GM12878 (cell line): ENCODE results near the gene RGS12. TPM values are rescaled to one million over a fixed set of nuclear protein-coding genes. Genes with fewer than 3 reads are reported as not detected.

Experiments
- ATAC-seq: fragments of 200-7000 bp; cut with Tn5 transposase; 3 replicates; pipeline ENCODE4 v1.9.1; 2020; ENCODE audit warnings: mild to moderate bottlenecking, moderate library complexity
- BruUV-seq: library from RNA; stranded (reverse); fragments of 400-500 nt; replicated peaks from 2 replicates; lab custom pipeline; 2021; lab: Mats Ljungman, UMichigan
- CTCF ChIA-PET: fragments of 300-600 bp; sonication (Branson Sonifier 250); formaldehyde crosslinking; extraction: SDS; loops from one replicate; lab custom pipeline; 2021; ENCODE audit warnings: inconsistent platforms; lab: Yijun Ruan, JAX
- POLR2A ChIA-PET: fragments of 350-600 bp; formaldehyde crosslinking; extraction: SDS; loops from one replicate; lab custom pipeline; 2021; ENCODE audit warnings: inconsistent platforms; lab: Charles Lee
- RAD21 ChIA-PET: fragments of 300-600 bp; sonication (Branson Sonifier 250); formaldehyde crosslinking; loops from one replicate; lab custom pipeline; 2023; ENCODE audit warnings: antibody characterized with exemption; ENCODE audit not compliant: unreplicated experiment; lab: Charles Lee
- SMC1A ChIA-PET: fragments of 300-600 bp; sonication (Branson Sonifier 250); formaldehyde crosslinking; loops from one replicate; lab custom pipeline; 2023; ENCODE audit not compliant: unreplicated experiment, uncharacterized antibody; lab: Charles Lee
- DNase-seq: peaks from one replicate; pipeline ENCODE4 v3.0.0-alpha.2; 2011; ENCODE audit warnings: low read depth, low spot score
- FAIRE-seq: peaks from 3 replicates; lab custom pipeline; 2011; peaks lifted over from hg19 to GRCh38; lab: Jason Lieb, UNC
- H2AFZ ChIP-seq: 2 replicates; pipeline ENCODE4 v1.6.0; 2011; ENCODE audit warnings: low read depth, low read length, control low read depth; ENCODE audit not compliant: control insufficient read depth
- H3K27ac ChIP-seq: 2 replicates; pipeline ENCODE4 v1.5.1; 2011; ENCODE audit warnings: control low read depth; ENCODE audit not compliant: control insufficient read depth, insufficient read depth
- H3K27me3 ChIP-seq, 2 experiments: replicated peaks in 1 of 2; 2 replicates each; pipeline versions ENCODE4 v1.6.0 to v1.6.1; 2011; ENCODE audit warnings: low read length in 1 of 2; ENCODE audit not compliant: control insufficient read depth in 2 of 2, insufficient read depth in 2 of 2
- H3K36me3 ChIP-seq, 2 experiments: 2 replicates each; pipeline ENCODE4 v1.5.1; 2011; ENCODE audit warnings: low read length in 1 of 2; ENCODE audit not compliant: control insufficient read depth in 2 of 2, insufficient read depth in 2 of 2
- H3K4me1 ChIP-seq: 2 replicates; pipeline ENCODE4 v1.6.1; 2011; ENCODE audit warnings: mild to moderate bottlenecking, low read length, moderate library complexity, mixed read lengths; ENCODE audit not compliant: control insufficient read depth, insufficient read depth
- H3K4me2 ChIP-seq: 2 replicates; pipeline ENCODE4 v1.6.0; 2011; ENCODE audit warnings: control low read depth; ENCODE audit not compliant: control insufficient read depth, insufficient read depth
- H3K4me3 ChIP-seq: fragments of 200-600 bp; sonication (generic); 2 replicates; pipeline ENCODE4 v1.5.1; 2016
- H3K79me2 ChIP-seq: 2 replicates; pipeline ENCODE4 v1.6.0; 2011; ENCODE audit warnings: low read length; ENCODE audit not compliant: control insufficient read depth, insufficient read depth
- H3K9ac ChIP-seq: 2 replicates; pipeline ENCODE4 v1.8.0; 2011; ENCODE audit warnings: low read length, control low read depth, mixed read lengths; ENCODE audit not compliant: control insufficient read depth, insufficient read depth
- H3K9me3 ChIP-seq: replicated peaks from 3 replicates; pipeline ENCODE4 v1.5.1; 2011; ENCODE audit warnings: mild to moderate bottlenecking, low read length; ENCODE audit not compliant: control insufficient read depth, insufficient read depth
- H4K20me1 ChIP-seq: 2 replicates; pipeline ENCODE4 v1.6.0; 2011; ENCODE audit not compliant: control insufficient read depth, insufficient read depth
- GATAD2B ChIP-seq: fragments of 450-650 bp; conservative IDR thresholded peaks from 2 replicates; pipeline ENCODE4 v1.6.1; 2017; ENCODE audit warnings: low read depth, mild to moderate bottlenecking, moderate library complexity
- JUND ChIP-seq: IDR thresholded peaks from 2 replicates; pipeline ENCODE4 v1.6.1; 2012; ENCODE audit warnings: low read depth, mild to moderate bottlenecking, low read length, improper control_type of control experiment, moderate library complexity
- MEF2B ChIP-seq: fragments of 450-650 bp; IDR thresholded peaks from 2 replicates; pipeline ENCODE4 v1.6.1; 2018; ENCODE audit warnings: mild to moderate bottlenecking, moderate library complexity; ENCODE audit not compliant: partially characterized antibody, poor library complexity, severe bottlenecking
- NFYA ChIP-seq: IDR thresholded peaks from 2 replicates; pipeline ENCODE4 v1.6.1; 2011; ENCODE audit warnings: low read depth, mild to moderate bottlenecking, low read length, improper control_type of control experiment, borderline replicate concordance
- NFYB ChIP-seq: IDR thresholded peaks from 2 replicates; pipeline ENCODE4 v1.6.1; 2011; ENCODE audit warnings: low read depth, mild to moderate bottlenecking, low read length, improper control_type of control experiment, moderate library complexity; ENCODE audit not compliant: insufficient read depth
- NR2C1 ChIP-seq: fragments of 450-650 bp; IDR thresholded peaks from 2 replicates; pipeline ENCODE4 v1.6.1; 2017; ENCODE audit warnings: antibody characterized with exemption, mild to moderate bottlenecking, moderate library complexity
- SPI1 ChIP-seq: IDR thresholded peaks from 2 replicates; pipeline ENCODE4 v1.6.1; 2011; ENCODE audit warnings: low read depth, mild to moderate bottlenecking, low read length, moderate library complexity, borderline replicate concordance; ENCODE audit not compliant: insufficient read depth
- TCF12 ChIP-seq: IDR thresholded peaks from 2 replicates; pipeline ENCODE4 v1.6.1; 2011; ENCODE audit warnings: low read depth, mild to moderate bottlenecking, low read length
- TCF7 ChIP-seq: IDR thresholded peaks from 2 replicates; pipeline ENCODE4 v1.6.1; 2014; ENCODE audit warnings: antibody characterized with exemption, borderline replicate concordance
- WGBS: methylation state at CpG from one replicate; pipeline ENCODE4 v1.1.6; 2016; ENCODE audit warnings: low lambda C conversion rate; ENCODE audit not compliant: insufficient replicate concordance, insufficient coverage; ENCODE audit errors: missing lambda C conversion rate; 5-methylcytosine and 5-hydroxymethylcytosine counted together
- in situ Hi-C: fragments of 300-500 bp; cut with MboI; formaldehyde crosslinking; loops from 9 replicates; pipeline ENCODE4 v1.14.3; 2018; ENCODE audit warnings: mixed read lengths
- intact Hi-C: fragments of 100-400 bp; cut with micrococcal nuclease; formaldehyde crosslinking; loops from one replicate; pipeline ENCODE4 v1.14.2; 2022; ENCODE audit not compliant: unreplicated experiment
- polyA plus RNA-seq, 11 experiments: library from polyadenylated mRNA; depleted of rRNA in 4 of 11; unstranded in 6 of 11; stranded (reverse) in 5 of 11; fragments of >200 nt; fragmentation: Nextera tagmentation in 4 of 11; fragmentation: Illumina TruSeq in 1 of 11; extraction: Ambion mirVana in 4 of 11; extraction: Trizol in 1 of 11; gene quantifications; 1 replicate in 1 of 11; 2 replicates in 10 of 11; pipeline versions ENCODE4 v1.2.1 to v1.2.3, GENCODE V29; 2011 to 2016; ENCODE audit warnings: inconsistent platforms in 2 of 11, missing spikeins in 2 of 11, low read depth in 1 of 11
- total RNA-seq, 4 experiments: library from RNA; depleted of rRNA in 3 of 4; stranded (reverse); fragments of >200 nt in 3 of 4; fragmentation: Illumina TruSeq in 1 of 4; extraction: Trizol in 1 of 4; gene quantifications; 2 replicates each; pipeline versions ENCODE4 v1.2.1 to v1.2.3, GENCODE V29; 2013 to 2021
- TF ChIP-seq, protein P1 (sequence below): fragments of 450-650 bp; formaldehyde crosslinking; IDR thresholded peaks from 2 replicates; pipeline ENCODE4 v1.5.0; 2022; ENCODE audit warnings: mild to moderate bottlenecking, missing genetic modification characterization
- TF ChIP-seq, protein P2 (sequence below): fragments of 450-650 bp; IDR thresholded peaks from 2 replicates; pipeline ENCODE4 v1.6.1; 2016; ENCODE audit warnings: mild to moderate bottlenecking
- TF ChIP-seq, protein P3 (sequence below): IDR thresholded peaks from 2 replicates; pipeline ENCODE4 v1.6.1; 2012; ENCODE audit warnings: improper control_type of control experiment, low read depth, low read length; ENCODE audit not compliant: insufficient replicate concordance
- TF ChIP-seq, protein P4 (sequence below): fragments of 450-650 bp; IDR thresholded peaks from 2 replicates; pipeline ENCODE4 v1.6.1; 2017; ENCODE audit warnings: low read depth, mild to moderate bottlenecking, moderate library complexity

The RGS12 gene
- total and polyA plus RNA-seq, 10 of the 15 experiments (the other 5 are each of a cell fraction or from before 2014, with no cell fraction given), result 0.02 to 2.2 (median 0.73) TPM

DNA sequence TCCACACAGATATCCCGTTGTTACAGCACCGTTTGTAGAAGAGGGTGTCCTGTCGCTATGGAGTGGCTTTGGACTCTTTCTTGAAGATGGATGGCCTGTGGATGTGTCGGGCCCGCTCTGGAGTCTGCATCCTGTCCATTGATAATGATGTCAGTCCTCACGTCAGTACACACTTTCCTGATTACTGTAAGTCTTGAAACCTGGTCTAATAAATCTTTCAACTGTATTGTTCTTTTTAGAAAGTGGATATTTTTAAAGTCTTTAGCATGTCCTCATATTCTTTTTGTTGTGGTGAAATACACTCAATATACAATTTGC is 29.0 kb upstream of the RGS12 start:
- Histone ChIP-seq H3K27me3 (no peaks in the 10 kb centered on the region; a peak in 1 of 4 replicates), H3K4me1 (no peaks in the 10 kb centered on the region), H3K4me3 (no peak overlapping the region), H2AFZ (no peak overlapping the region), H3K27ac (no peak overlapping the region), H3K79me2 (no peaks in the 10 kb centered on the region), H3K36me3 (no peaks in the 10 kb centered on the region), H3K9ac (no peak overlapping the region), H3K9me3 (no peaks in the 10 kb centered on the region), H3K4me2 (no peak overlapping the region), H4K20me1 (no peaks in the 10 kb centered on the region)
- DNase-seq, result no peak
- no peak for FAIRE-seq
- ChIA-PET CTCF (no interaction called here), RAD21 (no interaction called here), SMC1A (no interaction called here), POLR2A (no interaction called here)
- ATAC-seq, result no peak
- intact Hi-C loops, result no loop called here
- in situ Hi-C loops, result no loop called here
- BruUV-seq, result no TSS peak
- WGBS, result 50% methylated on average over 6 of the region's 6 CpGs
- TF ChIP-seq TCF7 (no peak), NFYA (no peak), NFYB (no peak), GATAD2B (no peak), JUND (no peak), NR2C1 (no peak), SPI1 (no peak), TCF12 (no peak), MEF2B (no peak)
- TF ChIP-seq, protein P1, sequence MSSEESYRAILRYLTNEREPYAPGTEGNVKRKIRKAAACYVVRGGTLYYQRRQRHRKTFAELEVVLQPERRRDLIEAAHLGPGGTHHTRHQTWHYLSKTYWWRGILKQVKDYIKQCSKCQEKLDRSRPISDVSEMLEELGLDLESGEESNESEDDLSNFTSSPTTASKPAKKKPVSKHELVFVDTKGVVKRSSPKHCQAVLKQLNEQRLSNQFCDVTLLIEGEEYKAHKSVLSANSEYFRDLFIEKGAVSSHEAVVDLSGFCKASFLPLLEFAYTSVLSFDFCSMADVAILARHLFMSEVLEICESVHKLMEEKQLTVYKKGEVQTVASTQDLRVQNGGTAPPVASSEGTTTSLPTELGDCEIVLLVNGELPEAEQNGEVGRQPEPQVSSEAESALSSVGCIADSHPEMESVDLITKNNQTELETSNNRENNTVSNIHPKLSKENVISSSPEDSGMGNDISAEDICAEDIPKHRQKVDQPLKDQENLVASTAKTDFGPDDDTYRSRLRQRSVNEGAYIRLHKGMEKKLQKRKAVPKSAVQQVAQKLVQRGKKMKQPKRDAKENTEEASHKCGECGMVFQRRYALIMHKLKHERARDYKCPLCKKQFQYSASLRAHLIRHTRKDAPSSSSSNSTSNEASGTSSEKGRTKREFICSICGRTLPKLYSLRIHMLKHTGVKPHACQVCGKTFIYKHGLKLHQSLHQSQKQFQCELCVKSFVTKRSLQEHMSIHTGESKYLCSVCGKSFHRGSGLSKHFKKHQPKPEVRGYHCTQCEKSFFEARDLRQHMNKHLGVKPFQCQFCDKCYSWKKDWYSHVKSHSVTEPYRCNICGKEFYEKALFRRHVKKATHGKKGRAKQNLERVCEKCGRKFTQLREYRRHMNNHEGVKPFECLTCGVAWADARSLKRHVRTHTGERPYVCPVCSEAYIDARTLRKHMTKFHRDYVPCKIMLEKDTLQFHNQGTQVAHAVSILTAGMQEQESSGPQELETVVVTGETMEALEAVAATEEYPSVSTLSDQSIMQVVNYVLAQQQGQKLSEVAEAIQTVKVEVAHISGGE (CRISPR knock-in tag), result no peak
- TF ChIP-seq, protein P2, sequence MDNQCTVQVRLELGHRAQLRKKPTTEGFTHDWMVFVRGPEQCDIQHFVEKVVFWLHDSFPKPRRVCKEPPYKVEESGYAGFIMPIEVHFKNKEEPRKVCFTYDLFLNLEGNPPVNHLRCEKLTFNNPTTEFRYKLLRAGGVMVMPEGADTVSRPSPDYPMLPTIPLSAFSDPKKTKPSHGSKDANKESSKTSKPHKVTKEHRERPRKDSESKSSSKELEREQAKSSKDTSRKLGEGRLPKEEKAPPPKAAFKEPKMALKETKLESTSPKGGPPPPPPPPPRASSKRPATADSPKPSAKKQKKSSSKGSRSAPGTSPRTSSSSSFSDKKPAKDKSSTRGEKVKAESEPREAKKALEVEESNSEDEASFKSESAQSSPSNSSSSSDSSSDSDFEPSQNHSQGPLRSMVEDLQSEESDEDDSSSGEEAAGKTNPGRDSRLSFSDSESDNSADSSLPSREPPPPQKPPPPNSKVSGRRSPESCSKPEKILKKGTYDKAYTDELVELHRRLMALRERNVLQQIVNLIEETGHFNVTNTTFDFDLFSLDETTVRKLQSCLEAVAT, result no peak
- TF ChIP-seq, protein P3, sequence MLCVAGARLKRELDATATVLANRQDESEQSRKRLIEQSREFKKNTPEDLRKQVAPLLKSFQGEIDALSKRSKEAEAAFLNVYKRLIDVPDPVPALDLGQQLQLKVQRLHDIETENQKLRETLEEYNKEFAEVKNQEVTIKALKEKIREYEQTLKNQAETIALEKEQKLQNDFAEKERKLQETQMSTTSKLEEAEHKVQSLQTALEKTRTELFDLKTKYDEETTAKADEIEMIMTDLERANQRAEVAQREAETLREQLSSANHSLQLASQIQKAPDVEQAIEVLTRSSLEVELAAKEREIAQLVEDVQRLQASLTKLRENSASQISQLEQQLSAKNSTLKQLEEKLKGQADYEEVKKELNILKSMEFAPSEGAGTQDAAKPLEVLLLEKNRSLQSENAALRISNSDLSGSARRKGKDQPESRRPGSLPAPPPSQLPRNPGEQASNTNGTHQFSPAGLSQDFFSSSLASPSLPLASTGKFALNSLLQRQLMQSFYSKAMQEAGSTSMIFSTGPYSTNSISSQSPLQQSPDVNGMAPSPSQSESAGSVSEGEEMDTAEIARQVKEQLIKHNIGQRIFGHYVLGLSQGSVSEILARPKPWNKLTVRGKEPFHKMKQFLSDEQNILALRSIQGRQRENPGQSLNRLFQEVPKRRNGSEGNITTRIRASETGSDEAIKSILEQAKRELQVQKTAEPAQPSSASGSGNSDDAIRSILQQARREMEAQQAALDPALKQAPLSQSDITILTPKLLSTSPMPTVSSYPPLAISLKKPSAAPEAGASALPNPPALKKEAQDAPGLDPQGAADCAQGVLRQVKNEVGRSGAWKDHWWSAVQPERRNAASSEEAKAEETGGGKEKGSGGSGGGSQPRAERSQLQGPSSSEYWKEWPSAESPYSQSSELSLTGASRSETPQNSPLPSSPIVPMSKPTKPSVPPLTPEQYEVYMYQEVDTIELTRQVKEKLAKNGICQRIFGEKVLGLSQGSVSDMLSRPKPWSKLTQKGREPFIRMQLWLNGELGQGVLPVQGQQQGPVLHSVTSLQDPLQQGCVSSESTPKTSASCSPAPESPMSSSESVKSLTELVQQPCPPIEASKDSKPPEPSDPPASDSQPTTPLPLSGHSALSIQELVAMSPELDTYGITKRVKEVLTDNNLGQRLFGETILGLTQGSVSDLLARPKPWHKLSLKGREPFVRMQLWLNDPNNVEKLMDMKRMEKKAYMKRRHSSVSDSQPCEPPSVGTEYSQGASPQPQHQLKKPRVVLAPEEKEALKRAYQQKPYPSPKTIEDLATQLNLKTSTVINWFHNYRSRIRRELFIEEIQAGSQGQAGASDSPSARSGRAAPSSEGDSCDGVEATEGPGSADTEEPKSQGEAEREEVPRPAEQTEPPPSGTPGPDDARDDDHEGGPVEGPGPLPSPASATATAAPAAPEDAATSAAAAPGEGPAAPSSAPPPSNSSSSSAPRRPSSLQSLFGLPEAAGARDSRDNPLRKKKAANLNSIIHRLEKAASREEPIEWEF, result no peak
- TF ChIP-seq, protein P4, sequence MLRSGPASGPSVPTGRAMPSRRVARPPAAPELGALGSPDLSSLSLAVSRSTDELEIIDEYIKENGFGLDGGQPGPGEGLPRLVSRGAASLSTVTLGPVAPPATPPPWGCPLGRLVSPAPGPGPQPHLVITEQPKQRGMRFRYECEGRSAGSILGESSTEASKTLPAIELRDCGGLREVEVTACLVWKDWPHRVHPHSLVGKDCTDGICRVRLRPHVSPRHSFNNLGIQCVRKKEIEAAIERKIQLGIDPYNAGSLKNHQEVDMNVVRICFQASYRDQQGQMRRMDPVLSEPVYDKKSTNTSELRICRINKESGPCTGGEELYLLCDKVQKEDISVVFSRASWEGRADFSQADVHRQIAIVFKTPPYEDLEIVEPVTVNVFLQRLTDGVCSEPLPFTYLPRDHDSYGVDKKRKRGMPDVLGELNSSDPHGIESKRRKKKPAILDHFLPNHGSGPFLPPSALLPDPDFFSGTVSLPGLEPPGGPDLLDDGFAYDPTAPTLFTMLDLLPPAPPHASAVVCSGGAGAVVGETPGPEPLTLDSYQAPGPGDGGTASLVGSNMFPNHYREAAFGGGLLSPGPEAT, result no peak
